Stimulated activated CD8-positive, alpha-beta memory T cell treated with anti-CD3 and anti-CD28 coated beads, Interleukin-4, amount 100 ng/mL, for 24 hours (primary cell): ENCODE measurements around the gene TLR3.
"Not testable (repeated sequence)": the region's sequence is repeated elsewhere in the genome, so short reads cannot be mapped to it uniquely, and the experiment has no call there.

Source experiments
- DNase-seq: peaks from one replicate; pipeline ENCODE4 v3.0.0-alpha.2; 2020; ENCODE audit warnings: low read depth

TLR3 gene

DNA sequence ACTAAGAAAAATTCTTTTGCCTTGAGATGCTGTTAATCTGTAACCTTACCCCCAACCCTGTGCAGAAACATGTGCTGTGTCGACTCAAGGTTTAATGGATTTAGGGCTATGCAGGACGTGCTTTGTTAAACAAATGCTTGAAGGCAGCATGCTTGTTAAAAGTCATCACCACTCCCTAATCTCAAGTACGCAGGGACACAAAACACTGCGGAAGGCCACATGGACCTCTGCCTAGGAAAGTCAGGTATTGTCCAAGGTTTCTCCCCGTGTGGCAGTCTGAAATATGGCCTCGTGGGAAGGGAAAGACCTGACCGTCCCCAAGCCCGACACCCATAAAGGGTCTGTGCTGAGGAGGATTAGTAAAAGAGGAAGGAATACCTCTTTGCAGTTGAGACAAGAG is 18.8 kb upstream of the TLR3 start:
- DNase-seq, result not testable (repeated sequence)

DNA sequence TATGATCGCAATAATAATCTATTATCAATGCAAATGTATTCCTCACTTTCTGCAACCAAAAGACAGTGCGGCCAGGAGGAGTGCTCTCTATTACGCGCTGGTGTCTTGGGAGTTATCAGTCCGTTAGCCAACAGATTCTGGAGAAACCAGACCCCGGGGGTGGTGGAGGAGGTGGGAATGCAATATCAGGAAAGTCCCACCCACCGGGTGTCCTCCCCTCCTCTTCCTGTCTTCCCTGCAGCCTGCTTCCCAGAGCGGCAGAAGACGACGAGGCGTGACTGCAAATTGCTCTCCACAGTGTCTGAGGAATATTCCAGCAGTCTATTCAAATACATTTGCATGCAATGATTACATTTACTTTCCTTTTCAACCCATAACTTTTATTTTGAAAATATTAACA is 17.9 kb upstream of the TLR3 start:
- no peak for DNase-seq

DNA sequence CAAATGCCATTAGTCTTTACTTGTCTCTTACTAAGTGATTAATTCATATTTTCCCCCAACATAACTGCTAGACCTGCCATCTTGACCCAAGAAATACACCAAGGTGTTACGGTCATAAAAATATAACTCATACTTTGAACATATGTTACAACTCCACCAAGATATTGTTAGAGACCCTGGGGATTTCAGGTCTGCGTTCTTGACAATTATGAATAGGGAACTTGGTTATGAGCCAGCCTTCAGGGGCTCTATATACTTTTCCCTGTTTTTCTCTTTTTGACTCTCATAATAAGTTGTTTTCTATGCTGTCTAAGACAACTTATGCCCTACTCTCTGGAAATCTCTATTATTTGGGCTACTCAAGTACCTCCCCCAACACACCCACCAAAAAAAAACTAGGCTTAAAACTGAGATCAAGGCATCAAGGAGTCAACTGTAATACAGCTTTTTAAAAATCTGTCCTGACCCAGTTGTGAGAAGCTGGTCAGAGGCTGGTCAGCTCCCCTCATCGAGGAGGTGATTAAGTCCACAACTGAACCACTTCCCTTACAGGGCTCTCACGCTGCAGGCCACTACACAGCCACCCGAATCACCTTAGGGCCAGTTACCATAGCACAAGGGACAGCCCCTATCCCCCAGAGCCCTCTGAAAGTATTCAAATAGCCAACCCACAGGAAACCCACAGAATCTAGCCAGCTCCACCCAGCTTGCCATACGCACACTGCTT is 10.5 kb upstream of the TLR3 start:
- DNase-seq, result no peak

DNA sequence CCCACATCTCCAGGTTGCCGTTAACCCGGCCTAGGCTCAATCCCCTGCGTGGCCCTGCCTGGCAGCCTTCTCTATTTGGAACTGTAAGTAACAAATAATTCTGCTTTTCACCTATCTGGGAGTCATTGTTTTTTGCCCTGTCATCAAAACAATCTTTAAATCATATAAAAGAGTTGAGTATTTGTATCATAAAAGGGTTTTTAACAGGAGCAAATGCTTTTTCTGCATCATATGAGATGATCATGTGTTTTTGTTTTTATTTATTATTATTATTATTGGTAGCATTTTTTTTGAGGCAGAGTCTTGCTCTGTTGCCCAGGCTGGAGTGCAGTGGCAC is 10.0 kb upstream of the TLR3 start:
- no peak for DNase-seq

DNA sequence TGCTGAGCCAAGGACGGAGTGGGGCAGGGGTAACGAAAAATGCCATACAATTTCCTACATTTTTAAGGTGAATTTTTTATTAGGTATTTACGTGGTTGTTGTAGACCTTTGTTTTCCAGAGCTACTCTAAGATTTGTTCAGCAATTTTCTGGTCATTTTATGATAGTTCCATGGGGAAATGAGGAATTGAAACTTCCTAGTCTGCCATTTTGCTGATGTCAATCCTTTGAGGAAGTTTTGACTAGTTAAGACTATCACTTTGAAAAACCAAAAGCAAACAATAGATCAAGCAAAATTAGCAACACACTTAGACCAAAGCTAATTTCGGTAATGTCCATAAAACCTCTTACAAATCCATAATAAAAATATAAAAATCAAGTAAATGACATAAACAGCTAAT is 7.0 kb upstream of the TLR3 start:
- no peak for DNase-seq

DNA sequence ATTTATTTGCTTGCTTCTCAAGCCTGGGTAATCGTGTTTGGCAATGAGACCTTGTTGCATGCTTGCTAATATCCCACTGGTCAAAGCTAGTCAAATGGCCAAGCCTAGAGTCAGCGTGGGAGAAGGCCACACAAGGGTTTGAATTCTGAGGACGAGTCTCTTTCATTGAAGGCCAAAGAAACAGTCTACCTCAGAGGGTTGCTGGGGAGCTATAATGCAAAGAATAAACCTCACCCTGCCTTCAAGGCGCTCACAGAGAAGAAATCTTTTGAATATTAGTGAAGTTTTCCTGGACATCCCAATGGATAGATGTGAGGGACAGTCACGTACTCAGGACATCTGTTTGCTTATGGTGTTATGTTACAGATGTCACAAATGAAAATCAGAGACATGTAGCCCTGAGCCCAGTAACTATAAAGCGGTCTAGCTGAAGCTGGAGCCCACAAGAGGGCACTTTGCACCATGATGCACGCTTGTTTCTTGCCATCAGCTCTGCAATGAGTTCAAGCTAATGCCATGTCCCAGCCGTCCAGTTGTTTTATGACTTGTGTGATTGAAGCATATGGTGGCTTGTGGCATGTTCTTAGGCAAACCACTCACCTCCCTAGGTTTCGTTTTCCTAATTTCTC is 1.1 kb upstream of the TLR3 start:
- no peak for DNase-seq

DNA sequence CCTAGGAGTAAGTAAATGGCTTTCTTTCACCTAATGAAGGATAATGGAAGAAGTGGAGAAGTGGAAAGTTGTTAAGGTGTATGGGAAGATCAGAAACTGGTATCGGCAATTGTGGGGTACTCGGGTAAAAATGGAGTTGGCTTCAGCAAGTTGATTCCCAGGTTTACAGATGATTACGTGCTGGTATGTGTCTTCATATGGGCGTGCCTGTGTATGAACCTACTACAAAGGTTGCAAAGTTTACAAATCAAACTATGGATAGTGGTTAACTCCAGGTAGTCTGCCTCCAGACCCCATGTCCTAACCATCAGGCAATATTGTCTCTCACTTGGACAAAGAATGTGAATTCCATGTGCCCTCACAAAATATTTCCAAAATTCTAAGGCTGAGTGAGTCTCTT is 773 bp downstream of the TLR3 start:
- no peak for DNase-seq

DNA sequence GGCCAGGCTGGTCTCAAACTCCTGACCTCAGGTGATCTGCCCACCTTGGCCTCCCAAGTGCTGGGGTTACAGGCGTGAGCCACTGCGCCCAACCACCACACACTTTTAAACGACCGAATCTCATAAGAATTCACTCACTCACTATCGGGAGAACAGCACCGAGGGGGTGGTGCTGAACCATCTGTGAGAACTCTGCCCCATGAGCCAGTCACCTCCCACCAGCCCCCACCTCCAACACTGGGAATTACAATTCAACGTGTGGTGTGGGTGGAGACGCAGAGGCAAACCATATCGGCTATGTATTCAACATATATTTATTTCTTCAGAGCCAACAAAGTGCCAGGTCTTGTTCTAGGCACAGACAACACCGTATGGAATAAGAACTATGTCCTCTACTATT is 3.6 kb downstream of the TLR3 start:
- DNase-seq, result no peak

DNA sequence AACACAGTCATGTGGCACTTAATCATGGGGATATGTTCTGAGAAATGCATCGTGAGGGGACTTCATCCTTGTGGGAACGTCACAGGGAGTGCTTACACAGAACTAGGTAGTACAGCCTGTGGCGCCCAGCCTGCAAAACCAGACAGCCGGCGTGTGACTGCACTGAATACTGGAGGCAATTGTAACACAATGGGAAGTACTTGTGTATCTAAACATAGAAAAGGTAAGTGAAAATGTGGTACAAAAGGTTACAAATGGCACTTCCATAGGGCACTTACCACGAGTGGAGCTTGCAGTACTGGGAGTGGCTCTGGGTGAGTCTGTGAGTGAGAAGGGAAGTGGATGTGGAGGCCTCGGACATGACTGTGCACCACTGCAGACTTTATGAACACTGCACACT is 5.2 kb downstream of the TLR3 start:
- DNase-seq, result no peak

DNA sequence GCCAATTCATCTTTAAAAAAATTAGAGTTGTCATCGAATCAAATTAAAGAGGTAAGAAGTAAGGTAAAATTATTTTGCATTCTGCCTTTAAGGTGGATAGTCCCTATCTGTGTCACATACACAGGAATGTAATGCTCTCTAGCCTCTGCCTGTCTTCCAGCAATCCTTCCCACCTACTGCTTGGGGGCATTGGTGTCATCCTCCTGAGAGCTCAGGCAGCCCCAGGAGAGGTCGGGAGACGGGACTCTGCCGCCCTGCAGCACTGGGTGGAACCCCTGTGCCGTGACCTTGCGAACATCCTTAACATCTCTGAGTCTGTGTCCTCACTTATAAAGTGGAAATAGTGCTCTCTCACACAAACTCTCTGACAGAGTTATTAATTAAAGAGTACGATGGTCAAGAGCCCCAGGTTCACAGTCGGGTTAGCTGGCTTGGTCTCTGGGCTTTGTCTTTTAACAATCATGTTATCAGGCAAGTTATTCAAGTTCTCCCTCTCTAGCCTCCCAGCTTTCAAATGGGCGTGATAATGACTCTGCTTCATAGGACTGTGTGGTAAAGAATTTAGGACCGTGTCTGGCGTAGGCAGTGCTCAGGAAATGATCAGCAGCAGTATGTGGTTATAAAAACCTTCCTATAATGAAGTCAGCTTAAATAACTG is 10.2 kb downstream of the TLR3 start:
- DNase-seq, result no peak

DNA sequence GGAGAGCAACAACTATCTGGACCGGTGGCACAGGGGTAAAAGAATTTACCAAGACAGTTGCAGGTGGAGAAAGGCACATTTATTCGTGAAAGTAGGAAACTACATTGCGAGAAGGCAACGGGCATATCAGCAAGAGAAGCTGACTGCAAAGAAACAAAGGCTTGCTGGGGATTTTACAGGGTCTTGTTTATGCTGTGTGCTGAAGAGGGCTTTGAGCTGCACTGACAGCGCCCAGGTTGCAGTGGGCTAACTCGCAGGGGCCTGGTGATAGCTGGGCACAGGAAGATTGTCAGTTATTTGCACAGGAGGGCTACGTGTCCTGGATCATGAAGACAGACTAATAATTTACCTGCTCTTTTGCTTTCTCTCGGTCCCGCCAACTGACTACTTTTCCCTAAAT is 10.7 kb downstream of the TLR3 start:
- DNase-seq, result no peak

DNA sequence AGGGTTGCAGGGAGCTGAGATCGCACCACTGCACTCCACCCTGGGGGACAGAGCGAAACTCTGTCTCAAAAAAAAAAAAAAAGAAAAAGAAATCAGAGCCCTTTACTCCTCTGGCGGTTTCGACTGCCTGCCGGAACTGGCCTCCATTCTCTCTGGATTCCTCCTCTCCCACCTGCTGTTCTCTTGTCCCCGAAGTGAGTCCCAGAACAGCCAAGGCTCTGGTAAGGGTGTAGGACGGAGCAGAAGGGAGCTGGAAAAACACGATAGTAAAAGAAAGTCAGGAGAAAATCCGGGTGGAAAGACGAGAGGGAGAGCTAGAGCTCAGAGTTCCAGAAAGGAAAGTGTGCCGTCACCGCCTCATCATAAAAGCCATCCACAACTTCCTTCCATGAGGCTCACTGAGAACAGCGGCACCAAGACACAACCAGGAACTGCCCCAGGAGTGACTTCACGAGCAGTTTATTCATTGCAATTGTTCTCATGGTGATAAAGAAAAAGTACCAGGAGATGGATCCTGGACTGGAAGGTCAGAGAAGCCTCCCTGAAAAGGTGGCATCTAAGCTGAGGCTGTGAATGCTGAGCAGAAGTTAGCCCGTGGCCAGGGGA is 12.3 kb downstream of the TLR3 start:
- no peak for DNase-seq

DNA sequence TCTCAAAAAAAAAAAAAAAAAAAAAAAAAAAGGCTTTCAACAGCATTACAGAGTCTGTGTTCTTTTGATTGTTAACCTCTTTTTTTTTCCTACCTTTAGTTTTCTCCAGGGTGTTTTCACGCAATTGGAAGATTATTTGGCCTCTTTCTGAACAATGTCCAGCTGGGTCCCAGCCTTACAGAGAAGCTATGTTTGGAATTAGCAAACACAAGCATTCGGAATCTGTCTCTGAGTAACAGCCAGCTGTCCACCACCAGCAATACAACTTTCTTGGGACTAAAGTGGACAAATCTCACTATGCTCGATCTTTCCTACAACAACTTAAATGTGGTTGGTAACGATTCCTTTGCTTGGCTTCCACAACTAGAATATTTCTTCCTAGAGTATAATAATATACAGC is 13.3 kb downstream of the TLR3 start:
- DNase-seq, result no peak

DNA sequence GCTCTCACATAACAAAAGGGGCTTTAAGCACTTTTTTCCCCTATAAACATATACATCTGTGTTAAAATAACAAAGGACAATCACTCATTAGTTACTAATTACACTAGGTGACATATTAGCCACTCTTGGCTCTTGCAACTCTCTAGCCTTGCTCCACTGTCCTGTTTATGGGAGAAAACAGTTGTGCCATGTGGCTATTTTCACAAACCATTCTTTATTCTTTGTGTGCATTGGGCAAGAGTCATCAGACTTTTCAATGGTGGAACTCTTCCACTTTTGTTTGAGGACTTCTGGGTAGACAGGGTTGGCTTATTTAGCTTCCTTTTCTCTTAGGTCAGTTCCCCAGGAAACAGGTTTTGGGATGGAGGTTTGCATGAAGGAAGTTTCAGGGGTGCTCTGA is 19.6 kb downstream of the TLR3 start:
- DNase-seq, result no peak

DNA sequence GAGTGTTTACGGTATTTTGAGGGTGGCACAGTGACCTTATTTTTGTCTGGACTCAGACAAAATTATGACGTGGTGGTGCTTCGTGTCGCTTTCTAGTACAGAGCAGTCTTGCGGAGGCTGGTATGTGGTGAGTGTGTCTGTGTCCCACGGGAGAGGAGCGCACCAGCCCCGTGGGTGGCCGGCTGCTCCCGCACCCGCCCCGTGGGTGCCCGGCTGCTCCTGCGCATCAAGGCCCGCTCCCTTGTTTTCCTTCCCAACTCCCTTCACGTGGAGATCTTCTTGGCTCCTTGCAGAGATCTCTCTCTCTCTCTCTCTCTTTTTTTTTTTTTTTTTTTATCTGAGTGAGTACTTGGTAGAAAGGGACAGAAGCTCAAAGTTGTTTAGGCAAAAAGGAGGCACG is 23.3 kb downstream of the TLR3 start:
- DNase-seq, result no peak

DNA sequence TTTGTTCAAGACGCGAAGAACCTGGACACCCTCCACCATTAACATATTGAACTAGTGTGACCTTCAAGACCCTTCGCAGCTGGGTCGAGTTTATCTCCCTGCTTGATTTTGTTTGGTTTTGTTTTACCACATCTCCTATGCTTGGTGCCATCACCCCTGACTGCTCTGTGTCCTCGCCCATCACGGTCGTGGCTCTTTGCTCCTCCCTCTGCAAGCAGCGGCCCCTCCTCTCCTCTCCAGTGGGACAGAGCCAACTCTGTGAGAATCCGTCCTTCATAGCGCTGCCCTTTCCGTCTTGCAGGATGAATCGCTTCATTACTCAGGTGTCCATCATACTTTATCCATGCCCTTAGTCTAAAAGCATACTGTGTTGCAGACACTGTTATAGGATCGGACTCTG is 26.4 kb downstream of the TLR3 start:
- no peak for DNase-seq

DNA sequence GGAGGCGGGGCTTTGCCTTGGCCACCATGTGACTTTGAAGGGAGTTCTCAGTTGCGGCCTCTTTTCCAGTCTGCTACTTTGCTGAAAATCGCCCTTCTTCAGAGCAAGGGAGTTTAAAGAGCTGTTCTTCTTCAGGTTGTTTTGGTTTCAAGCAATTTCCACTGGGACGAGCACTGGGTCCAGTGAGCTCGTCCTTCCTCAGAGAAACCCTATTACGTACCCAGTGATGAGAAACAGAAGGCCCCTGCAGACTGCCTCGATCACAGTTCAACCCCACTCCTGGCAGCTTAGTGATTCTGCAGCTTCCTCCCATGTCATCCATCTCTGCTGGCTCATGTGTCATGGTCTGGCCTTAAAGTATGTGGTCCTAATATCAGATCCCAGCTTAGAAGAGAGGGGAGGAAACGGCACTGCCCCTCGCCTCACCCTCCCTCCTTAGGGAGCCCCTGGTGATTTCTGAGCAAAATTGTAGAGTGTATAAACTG is 27.8 kb downstream of the TLR3 start:
- no peak for DNase-seq

DNA sequence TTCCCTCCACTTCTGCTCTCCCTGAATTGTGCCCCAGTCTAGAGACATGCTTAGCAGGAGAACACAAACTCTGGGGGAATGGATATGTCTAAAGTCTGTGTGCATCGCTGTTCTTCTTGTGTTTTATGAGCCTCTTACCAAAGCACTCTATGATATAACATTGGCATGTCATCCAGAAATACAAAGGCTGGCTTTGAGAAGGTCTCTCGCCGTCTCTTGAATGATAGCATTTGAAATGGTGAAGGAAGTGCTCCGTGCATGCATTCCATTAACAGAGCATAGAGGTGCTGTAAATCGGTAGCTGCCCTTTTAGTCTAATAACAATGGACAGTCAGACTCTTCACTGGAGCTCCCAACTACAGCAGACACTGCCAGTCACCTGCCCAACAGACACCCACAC is 28.4 kb downstream of the TLR3 start:
- no peak for DNase-seq

DNA sequence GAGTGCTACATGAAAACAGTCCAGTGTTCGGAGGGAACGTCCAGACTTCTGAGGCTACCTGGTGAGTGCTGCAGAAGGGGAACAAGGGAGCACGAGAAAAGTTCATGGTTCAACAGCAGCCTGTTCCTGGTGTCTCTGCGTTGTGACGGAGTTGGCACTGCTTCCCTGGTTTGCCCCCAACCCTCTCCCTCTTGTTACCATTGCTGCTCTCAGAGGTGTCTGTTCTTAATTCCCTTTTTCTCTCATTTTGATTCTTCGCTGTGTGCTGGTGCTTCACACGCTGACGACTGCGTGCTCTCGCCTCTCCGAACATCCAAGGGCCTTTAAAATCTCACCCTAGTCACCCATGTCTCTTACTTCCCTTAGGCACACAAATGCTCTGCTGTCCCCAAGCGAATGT is 34.0 kb downstream of the TLR3 start:
- no peak for DNase-seq

DNA sequence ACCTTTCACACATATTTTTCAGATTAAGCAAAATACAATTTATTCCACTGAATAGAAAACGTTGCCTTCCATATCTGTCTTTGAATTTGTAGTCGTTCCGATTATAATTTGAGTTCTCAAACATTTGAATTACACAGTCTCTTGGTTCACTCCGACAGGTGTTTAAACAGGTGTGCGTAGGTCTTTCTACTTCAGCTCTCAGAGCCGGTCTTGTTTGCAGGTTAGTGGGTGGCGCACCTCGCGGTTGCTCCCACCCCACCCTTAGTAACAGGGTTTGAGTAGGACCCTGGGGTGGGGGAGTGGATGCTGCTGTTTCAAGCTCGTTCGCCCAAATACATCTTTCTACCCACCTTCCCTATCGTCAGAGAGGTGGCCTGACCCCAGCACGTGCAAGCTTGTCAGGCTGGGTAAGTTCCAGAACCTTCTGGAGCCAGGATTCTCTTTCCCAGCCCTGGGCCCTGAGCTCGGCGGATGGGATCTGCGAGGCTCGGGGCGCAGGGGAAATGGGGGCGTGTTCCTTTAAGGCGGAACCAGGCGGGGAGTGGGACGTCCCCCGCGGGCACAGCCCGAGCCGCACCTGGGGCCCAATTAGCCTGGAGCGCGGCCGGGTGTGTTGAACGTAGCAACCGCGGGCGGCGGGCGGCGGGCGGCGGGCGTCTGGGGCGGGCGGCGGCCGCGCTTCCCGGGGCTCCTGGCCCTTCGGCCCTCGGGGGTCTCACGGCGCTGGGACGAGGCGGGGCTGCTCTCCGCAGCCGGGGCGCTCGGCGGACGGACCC is 35.3 kb downstream of the TLR3 start, which contains the start of gene FAM149A:
Gene FAM149A, plus strand, starts transcription at position 591 of the 776 bp plus-strand sequence.
- DNase-seq, result peak; percentile 21

DNA sequence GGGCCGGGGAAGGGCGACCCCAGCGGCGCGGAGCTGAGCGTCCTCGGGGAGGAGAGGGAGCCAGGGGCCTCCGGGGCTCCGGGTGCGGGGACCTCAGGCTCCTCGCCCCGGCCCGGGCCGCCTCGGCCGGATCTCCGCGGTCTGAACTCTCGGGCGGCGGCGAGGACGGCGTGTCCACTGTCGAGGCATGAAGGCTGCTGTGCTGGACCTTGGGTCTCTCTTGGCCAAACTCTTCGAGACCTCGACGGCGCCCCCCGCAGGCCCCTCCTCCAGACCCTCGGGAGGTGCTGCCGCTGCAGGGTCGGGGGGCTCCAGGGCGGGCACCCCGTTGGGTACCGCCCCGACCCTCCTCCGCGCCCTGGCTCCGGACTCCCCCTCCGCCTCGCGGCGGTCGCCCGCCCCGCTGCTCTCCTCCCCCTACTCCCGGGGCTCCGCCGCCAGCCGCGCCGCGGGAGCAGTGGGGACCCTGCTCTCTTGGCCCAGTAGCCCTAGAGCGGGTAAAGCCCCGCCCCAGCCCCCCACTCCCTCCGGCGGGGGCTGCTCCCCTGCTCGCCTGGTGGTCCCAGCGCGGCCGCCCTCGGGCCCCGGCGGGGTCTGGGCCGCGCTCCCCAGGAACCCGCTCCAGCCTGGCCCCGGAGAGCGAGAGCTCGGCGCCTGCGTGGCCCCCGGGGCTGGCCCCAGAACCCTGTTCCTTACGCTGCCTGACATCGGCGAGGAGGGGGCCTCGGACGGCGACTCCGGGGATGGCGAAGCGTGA is 36.1 kb downstream of the TLR3 start:
- DNase-seq, result no peak
